Measurements from ENCODE around the gene SYNGR4. TPM values are rescaled to one million over a fixed set of nuclear protein-coding genes. Genes with fewer than 3 reads are reported as not detected.
A peak's percentile ranks its signal among the peaks of the same experiment; 100 is the strongest.

Gene SYNGR4
- total and polyA plus RNA-seq, 2 experiments from 2014 or later, result 0.57 TPM; not detected in 1

DNA sequence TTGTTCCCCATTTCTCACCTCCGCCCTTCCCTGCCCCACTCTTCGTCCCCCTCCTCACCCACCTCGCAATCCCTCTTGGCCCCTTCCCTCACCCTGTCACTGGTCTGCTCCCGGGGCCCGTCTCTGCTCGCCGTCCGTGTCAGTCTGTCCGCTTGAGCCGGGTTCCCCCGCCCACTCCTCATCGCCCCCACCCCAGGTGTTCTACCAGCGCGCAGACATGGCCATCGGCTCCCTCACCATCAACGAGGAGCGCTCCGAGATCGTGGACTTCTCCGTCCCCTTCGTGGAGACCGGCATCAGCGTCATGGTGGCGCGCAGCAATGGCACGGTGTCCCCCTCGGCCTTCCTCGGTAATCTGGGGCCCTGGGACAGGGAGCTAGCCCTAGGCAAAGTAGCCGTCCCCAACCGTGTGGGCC, 51.6 kb downstream of the SYNGR4 start:
- Histone ChIP-seq H3K27ac (no peak overlapping the region), H3K4me3 (no peak overlapping the region), H3K36me3 (no peaks in the 10 kb centered on the region), H3K4me1 (ENCODE audit: low read depth) (peaks cover 8% of the 10 kb centered on the region), H3K27me3 (no peaks in the 10 kb centered on the region), H3K9me3 (ENCODE audit: low read depth) (no peaks in the 10 kb centered on the region)
- TF ChIP-seq, protein P1, sequence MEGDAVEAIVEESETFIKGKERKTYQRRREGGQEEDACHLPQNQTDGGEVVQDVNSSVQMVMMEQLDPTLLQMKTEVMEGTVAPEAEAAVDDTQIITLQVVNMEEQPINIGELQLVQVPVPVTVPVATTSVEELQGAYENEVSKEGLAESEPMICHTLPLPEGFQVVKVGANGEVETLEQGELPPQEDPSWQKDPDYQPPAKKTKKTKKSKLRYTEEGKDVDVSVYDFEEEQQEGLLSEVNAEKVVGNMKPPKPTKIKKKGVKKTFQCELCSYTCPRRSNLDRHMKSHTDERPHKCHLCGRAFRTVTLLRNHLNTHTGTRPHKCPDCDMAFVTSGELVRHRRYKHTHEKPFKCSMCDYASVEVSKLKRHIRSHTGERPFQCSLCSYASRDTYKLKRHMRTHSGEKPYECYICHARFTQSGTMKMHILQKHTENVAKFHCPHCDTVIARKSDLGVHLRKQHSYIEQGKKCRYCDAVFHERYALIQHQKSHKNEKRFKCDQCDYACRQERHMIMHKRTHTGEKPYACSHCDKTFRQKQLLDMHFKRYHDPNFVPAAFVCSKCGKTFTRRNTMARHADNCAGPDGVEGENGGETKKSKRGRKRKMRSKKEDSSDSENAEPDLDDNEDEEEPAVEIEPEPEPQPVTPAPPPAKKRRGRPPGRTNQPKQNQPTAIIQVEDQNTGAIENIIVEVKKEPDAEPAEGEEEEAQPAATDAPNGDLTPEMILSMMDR (IDR thresholded peaks at IDR 0.05; ENCODE audit: low read depth, low read length), result no peak
- no peak for DNase-seq (ENCODE audit: low read depth in 1 of 2, low spot score in 1 of 2)

DNA sequence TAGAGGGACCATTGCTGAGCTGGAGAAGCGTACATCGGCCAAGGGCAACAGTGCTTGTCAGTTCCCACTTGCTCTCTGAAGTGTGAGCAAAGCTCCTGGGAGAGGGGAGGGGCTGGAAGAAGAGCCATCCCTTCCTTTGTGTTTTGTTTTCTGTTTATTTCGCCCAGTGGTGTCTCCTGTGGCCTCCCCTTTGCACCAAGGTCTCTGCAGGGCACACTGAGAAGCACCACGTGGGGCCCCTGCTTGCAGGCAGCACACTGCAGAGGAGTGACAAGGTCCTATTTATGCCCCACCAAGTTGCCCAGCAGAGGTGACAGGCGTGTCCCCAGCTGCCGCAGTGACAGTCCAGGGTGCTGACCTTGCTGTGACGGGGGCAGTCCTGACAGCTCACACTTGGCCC, 53.3 kb downstream of the SYNGR4 start:
- Histone ChIP-seq H3K27ac (peak overlapping the region; percentile 43), H3K36me3 (no peaks in the 10 kb centered on the region), H3K4me3 (no peak overlapping the region), H3K4me1 (ENCODE audit: low read depth) (peaks cover 8% of the 10 kb centered on the region), H3K9me3 (ENCODE audit: low read depth) (no peaks in the 10 kb centered on the region), H3K27me3 (no peaks in the 10 kb centered on the region)
- DNase-seq (ENCODE audit: low read depth in 1 of 2, low spot score in 1 of 2), result no peak
- TF ChIP-seq, protein P1 (IDR thresholded peaks at IDR 0.05; ENCODE audit: low read depth, low read length), result no peak

DNA sequence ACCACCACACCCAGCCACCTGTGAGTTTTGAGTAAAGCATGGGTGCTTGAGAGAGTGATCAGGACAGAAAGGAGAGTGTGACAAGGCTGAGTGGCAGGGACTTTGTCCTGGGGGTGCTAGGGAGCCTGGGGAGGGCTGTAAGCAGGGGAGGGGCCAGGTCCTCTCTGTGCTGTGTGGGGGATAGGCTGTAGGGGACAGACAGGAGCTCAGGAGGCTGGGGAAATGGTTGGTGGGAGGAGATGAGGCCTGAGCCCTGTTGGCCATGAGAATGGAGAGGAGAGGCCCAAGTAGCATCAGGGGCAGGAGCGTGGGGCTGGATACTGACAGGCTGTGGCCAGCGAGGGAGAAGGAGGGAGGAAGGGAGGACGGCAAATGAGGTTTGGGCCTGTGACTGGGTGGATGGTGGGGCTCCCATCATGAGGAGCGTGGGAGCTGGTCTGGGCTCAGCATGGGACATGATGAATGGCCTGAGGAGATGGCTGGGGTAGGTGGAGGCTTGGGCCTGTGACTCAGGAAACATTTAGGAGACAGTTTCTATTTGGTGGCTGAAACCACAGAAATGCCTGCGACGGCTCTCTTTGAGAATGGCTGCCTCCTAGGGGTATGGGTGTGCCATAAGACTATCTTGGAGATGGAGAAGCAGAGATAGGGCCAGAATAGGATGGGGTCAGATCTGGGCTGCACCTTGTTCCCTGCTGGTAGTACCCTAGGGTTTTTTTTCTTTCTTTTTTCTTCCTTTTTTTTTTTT, 54.3 kb downstream of the SYNGR4 start:
- TF ChIP-seq, protein P1 (IDR thresholded peaks at IDR 0.05; ENCODE audit: low read depth, low read length), result no peak

DNA sequence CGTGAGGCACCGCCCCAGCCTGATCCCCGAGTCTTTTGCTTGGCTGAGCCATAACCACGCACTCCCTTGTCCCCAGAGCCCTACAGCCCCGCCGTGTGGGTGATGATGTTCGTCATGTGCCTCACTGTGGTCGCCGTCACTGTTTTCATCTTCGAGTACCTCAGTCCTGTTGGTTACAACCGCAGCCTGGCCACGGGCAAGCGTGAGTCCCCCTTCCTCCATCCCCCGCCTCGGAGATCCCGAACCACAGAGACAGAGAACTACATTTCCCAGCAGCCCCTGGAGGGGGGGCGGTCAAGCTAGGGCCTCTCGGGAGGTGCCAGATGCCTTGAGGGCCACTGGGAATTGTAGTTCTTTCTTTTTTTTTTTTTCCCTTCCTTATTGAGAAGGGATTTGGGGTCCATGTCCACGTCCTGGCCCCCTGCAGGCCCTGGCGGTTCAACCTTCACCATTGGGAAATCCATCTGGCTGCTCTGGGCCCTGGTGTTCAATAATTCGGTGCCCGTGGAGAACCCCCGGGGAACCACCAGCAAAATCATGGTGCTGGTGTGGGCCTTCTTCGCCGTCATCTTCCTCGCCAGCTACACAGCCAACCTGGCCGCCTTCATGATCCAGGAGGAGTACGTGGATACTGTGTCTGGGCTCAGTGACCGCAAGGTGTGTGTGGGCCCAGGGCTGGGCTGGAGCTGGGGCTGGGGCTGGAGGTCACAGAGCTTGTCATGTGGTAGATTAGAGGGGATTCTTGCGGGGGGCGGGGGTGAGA, 55.2 kb downstream of the SYNGR4 start:
- no peaks in the 10 kb centered on the region for H3K27me3 ChIP-seq
- no peaks in the 10 kb centered on the region for H3K9me3 ChIP-seq (ENCODE audit: low read depth)
- no peak overlapping the region for H3K4me3 ChIP-seq
- peaks cover 8% of the 10 kb centered on the region for H3K4me1 ChIP-seq (ENCODE audit: low read depth)
- H3K36me3 ChIP-seq, result no peaks in the 10 kb centered on the region
- DNase-seq (ENCODE audit: low read depth in 1 of 2, low spot score in 1 of 2), result peak; percentile 42 to 60
- H3K27ac ChIP-seq, result no peak overlapping the region
- TF ChIP-seq, protein P1 (IDR thresholded peaks at IDR 0.05; ENCODE audit: low read depth, low read length), result no peak

More for the DNA sequence above, 54.3 kb downstream of the SYNGR4 start:
- no peak overlapping the region for H3K4me3 ChIP-seq
- DNase-seq (ENCODE audit: low read depth in 1 of 2, low spot score in 1 of 2), result peak in 1 of 2 donors; percentile 19
- no peaks in the 10 kb centered on the region for H3K36me3 ChIP-seq
- H3K27me3 ChIP-seq, result no peaks in the 10 kb centered on the region
- H3K9me3 ChIP-seq (ENCODE audit: low read depth), result no peaks in the 10 kb centered on the region
- no peak overlapping the region for H3K27ac ChIP-seq
- peaks cover 8% of the 10 kb centered on the region for H3K4me1 ChIP-seq (ENCODE audit: low read depth)

DNA sequence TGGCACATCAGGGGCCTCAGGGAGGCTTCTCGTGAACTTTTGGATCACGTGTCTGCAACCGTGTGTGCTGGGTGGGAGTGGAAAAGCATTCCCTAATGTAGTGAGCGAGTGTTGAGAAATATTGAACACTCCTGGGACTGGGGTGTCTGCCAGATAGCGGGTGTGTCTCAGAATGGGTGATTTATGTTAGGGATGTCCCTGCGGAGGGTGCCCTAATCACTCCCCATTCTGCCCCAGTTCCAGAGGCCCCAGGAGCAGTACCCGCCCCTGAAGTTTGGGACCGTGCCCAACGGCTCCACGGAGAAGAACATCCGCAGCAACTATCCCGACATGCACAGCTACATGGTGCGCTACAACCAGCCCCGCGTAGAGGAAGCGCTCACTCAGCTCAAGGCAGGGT, 57.4 kb downstream of the SYNGR4 start:
- Histone ChIP-seq H3K36me3 (no peaks in the 10 kb centered on the region), H3K27me3 (no peaks in the 10 kb centered on the region), H3K27ac (no peak overlapping the region), H3K9me3 (ENCODE audit: low read depth) (no peaks in the 10 kb centered on the region), H3K4me1 (ENCODE audit: low read depth) (peaks cover 8% of the 10 kb centered on the region), H3K4me3 (no peak overlapping the region)
- TF ChIP-seq, protein P1 (IDR thresholded peaks at IDR 0.05; ENCODE audit: low read depth, low read length), result no peak
- DNase-seq (ENCODE audit: low read depth in 1 of 2, low spot score in 1 of 2), result no peak
